Breast epithelium (tissue), 3 donors: ENCODE measurements around the gene FLCN.

Experiments used
- CTCF ChIP-seq, 3 donors: fragments of 450-650 bp; IDR thresholded peaks; one replicate each; pipeline ENCODE4 v1.5.1; 2016 to 2017; ENCODE audit warnings: antibody characterized with exemption in 3 of 3, mild to moderate bottlenecking in 3 of 3, moderate library complexity in 3 of 3
- POLR2AphosphoS5 ChIP-seq, 3 donors: sonication (generic); formaldehyde crosslinking; IDR thresholded peaks; one replicate each; pipeline ENCODE4 v1.6.1; 2017; ENCODE audit warnings: antibody characterized with exemption in 3 of 3

- TF ChIP-seq CTCF (IDR thresholded peaks at IDR 0.05) (no peak), POLR2AphosphoS5 (IDR thresholded peaks at IDR 0.05) (no peak)
Observed at GRCh38 chr17:17227608-17228520, 9.1 kb downstream of the FLCN start.
